ENCODE results near the gene SERPIND1.

Gene SERPIND1

DNA sequence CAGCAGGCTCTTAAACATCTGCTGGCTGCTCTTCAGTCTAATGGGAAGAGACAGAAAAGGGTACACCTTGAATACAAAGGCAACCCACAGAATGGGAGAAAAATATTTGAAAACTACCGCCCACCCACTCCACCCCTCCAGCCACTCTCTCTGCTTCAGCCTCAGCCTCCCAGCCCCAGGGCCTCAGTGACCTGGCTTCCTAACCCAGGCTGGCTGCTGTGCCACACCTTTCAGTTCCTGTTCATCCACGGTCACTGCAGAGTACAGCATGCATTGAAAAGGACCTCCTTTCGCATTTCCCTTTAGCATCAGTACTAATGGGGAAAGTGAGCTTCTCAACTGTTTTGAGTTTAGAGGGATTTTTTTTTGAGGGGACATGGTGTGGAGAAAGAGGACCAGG lies 28.8 kb upstream of the SERPIND1 start:
- H3K27me3 ChIP-seq = no peaks in the 10 kb centered on the region
- TF ChIP-seq, protein P1, sequence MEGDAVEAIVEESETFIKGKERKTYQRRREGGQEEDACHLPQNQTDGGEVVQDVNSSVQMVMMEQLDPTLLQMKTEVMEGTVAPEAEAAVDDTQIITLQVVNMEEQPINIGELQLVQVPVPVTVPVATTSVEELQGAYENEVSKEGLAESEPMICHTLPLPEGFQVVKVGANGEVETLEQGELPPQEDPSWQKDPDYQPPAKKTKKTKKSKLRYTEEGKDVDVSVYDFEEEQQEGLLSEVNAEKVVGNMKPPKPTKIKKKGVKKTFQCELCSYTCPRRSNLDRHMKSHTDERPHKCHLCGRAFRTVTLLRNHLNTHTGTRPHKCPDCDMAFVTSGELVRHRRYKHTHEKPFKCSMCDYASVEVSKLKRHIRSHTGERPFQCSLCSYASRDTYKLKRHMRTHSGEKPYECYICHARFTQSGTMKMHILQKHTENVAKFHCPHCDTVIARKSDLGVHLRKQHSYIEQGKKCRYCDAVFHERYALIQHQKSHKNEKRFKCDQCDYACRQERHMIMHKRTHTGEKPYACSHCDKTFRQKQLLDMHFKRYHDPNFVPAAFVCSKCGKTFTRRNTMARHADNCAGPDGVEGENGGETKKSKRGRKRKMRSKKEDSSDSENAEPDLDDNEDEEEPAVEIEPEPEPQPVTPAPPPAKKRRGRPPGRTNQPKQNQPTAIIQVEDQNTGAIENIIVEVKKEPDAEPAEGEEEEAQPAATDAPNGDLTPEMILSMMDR (IDR thresholded peaks at IDR 0.05) = no peak
- intact Hi-C loops (cut with DNase I; ENCODE audit: low total_unique reads) = no loop called here
- DNase-seq = no peak
- H3K4me3 ChIP-seq = no peak overlapping the region
- no peak overlapping the region for H3K27ac ChIP-seq
- no peaks in the 10 kb centered on the region for H3K9me3 ChIP-seq
- H3K36me3 ChIP-seq = peaks cover 63 to 87% (median 75%) of the 10 kb centered on the region in 3 donors
- peaks cover 0 to 9% (median 0%) of the 10 kb centered on the region in 4 donors for H3K4me1 ChIP-seq

GRCh38 chr22:20746431-20747189 lies 27.3 kb upstream of the SERPIND1 start:
- DNase-seq = no peak
- intact Hi-C loops (cut with DNase I; ENCODE audit: low total_unique reads) = no loop called here
- Histone ChIP-seq H3K4me1 (peaks cover 0 to 9% (median 0%) of the 10 kb centered on the region in 4 donors), H3K36me3 (peaks cover 53 to 93% (median 82%) of the 10 kb centered on the region in 3 donors), H3K27ac (no peak overlapping the region), H3K9me3 (no peaks in the 10 kb centered on the region), H3K4me3 (no peak overlapping the region), H3K27me3 (no peaks in the 10 kb centered on the region)
- TF ChIP-seq, protein P1 (IDR thresholded peaks at IDR 0.05) = no peak

DNA sequence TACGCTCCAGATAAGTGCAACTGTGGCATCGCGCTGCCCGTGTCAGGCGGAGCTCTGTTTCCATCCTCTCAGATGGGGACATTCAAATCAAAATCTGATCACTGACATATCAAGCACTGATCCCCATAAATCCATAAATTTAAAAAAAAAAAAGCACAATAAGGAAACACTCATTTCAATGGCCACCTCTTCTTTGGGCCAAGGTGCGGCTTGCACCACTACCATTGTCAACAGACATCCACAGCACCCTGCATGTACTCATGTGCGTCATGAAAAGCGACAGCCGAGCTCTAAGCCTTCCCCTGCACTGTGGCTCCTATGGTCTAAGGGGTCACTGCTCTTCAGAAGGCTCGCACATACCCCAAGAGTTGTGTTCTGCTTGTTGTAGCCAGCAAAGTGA lies 26.7 kb upstream of the SERPIND1 start:
- Histone ChIP-seq H3K4me1 (peaks cover 0 to 9% (median 0%) of the 10 kb centered on the region in 4 donors), H3K27me3 (no peaks in the 10 kb centered on the region), H3K9me3 (no peaks in the 10 kb centered on the region), H3K4me3 (no peak overlapping the region), H3K36me3 (peaks cover 52 to 94% (median 82%) of the 10 kb centered on the region in 3 donors), H3K27ac (no peak overlapping the region)
- DNase-seq = no peak
- TF ChIP-seq, protein P1 (IDR thresholded peaks at IDR 0.05) = no peak
- intact Hi-C loops (cut with DNase I; ENCODE audit: low total_unique reads) = no loop called here

GRCh38 chr22:20748082-20748481 lies 25.8 kb upstream of the SERPIND1 start:
- TF ChIP-seq, protein P1 (IDR thresholded peaks at IDR 0.05) = no peak
- H3K27ac ChIP-seq = no peak overlapping the region

GRCh38 chr22:20748731-20749428 lies 25.0 kb upstream of the SERPIND1 start:
- TF ChIP-seq, protein P1 (IDR thresholded peaks at IDR 0.05) = no peak
- no peak for DNase-seq
- intact Hi-C loops (cut with DNase I; ENCODE audit: low total_unique reads) = no loop called here
- Histone ChIP-seq H3K27ac (no peak overlapping the region), H3K36me3 (peaks cover 40 to 93% (median 87%) of the 10 kb centered on the region in 3 donors), H3K27me3 (no peaks in the 10 kb centered on the region), H3K4me1 (peaks cover 0 to 9% (median 0%) of the 10 kb centered on the region in 4 donors), H3K4me3 (no peak overlapping the region), H3K9me3 (no peaks in the 10 kb centered on the region)

More at GRCh38 chr22:20748082-20748481, 25.8 kb upstream of the SERPIND1 start:
- no peaks in the 10 kb centered on the region for H3K27me3 ChIP-seq
- no peak overlapping the region for H3K4me3 ChIP-seq
- no peaks in the 10 kb centered on the region for H3K9me3 ChIP-seq
- peaks cover 0 to 9% (median 0%) of the 10 kb centered on the region in 4 donors for H3K4me1 ChIP-seq
- intact Hi-C loops (cut with DNase I; ENCODE audit: low total_unique reads) = no loop called here
- no peak for DNase-seq
- H3K36me3 ChIP-seq = peaks cover 46 to 94% (median 87%) of the 10 kb centered on the region in 3 donors

All from tibial artery (tissue), 4 donors.